Omental fat pad (tissue), 4 donors: ENCODE data around the gene POU6F2. TPM values are rescaled to one million over a fixed set of nuclear protein-coding genes. Genes with fewer than 3 reads are reported as not detected.

Experiments used
- ATAC-seq: fragments of 150-250 bp; one replicate; pipeline ENCODE4 v1.9.1; 2016; ENCODE audit warnings: mild to moderate bottlenecking, moderate library complexity; ENCODE audit not compliant: low FRiP score
- DNase-seq: peaks from one replicate; pipeline ENCODE4 v3.0.0-alpha.2; 2019; ENCODE audit warnings: low spot score
- total RNA-seq, 4 donors: library from RNA; depleted of rRNA; stranded (reverse); fragments of >200 nt; gene quantifications; one replicate each; pipeline ENCODE4 v1.1.0, GENCODE V29; 2016
- TF ChIP-seq, protein P1 (sequence below), 3 donors: fragments of 450-650 bp; IDR thresholded peaks; one replicate each; pipeline ENCODE4 v1.5.1; 2016 to 2017; ENCODE audit warnings: antibody characterized with exemption in 3 of 3, mild to moderate bottlenecking in 3 of 3, moderate library complexity in 2 of 3

The POU6F2 gene
- total RNA-seq, 4 donors from 2014 or later: 0.12 to 0.56 (median 0.37) TPM; not detected in 1

DNA sequence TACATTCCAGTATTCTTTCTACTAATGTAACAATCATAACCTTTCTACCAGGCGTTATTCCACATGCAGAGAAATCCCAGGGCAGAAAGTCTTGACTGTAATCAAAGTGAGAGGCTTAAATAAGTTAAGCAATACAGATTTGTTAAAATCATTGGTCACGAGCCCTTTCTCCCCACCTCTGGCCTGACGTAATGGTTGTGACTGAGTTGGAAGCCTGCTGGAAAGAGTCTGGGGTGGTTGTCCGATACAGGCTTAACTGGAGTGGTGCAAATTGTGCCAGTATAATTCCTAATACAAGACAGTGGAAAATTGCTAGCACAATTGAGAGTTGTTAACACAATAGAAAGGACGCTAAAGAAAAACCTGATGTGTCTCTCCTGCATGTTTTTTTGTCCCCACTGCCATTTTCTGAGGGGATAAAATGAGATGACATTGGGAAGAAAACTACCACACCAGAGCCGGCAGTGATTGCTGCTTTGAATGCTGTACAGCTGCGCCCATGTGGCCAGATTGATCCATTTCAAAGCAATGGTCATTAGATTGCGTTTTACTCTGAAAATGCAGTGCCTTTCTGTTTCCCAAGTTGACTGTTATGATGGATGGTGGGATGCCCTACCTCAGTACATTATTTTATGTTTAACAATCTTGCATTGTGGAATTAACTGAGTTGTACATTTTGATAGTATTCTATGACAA is 190.8 kb downstream of the POU6F2 start:
- ATAC-seq (no peak), DNase-seq (no peak)
- TF ChIP-seq, protein P1, sequence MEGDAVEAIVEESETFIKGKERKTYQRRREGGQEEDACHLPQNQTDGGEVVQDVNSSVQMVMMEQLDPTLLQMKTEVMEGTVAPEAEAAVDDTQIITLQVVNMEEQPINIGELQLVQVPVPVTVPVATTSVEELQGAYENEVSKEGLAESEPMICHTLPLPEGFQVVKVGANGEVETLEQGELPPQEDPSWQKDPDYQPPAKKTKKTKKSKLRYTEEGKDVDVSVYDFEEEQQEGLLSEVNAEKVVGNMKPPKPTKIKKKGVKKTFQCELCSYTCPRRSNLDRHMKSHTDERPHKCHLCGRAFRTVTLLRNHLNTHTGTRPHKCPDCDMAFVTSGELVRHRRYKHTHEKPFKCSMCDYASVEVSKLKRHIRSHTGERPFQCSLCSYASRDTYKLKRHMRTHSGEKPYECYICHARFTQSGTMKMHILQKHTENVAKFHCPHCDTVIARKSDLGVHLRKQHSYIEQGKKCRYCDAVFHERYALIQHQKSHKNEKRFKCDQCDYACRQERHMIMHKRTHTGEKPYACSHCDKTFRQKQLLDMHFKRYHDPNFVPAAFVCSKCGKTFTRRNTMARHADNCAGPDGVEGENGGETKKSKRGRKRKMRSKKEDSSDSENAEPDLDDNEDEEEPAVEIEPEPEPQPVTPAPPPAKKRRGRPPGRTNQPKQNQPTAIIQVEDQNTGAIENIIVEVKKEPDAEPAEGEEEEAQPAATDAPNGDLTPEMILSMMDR (IDR thresholded peaks at IDR 0.05): no peak

DNA sequence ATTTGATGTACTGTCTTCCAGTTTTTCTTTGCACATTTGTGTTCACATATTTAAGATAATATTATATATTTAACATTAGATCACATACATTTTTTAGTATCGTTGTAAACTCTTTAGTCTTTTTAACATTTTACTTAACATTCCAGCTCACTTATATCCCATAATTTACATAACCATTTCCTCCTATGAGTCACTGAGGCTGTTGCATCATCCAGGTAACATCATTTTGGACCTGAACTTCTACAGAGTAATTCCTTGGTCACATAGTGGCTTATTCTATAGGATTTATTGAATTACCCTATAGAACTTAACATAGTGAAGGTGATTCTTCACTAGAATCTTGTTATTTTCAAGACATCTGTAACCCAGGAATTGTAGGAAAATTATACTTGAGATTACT is 194.4 kb downstream of the POU6F2 start:
- TF ChIP-seq, protein P1 (IDR thresholded peaks at IDR 0.05): no peak
- no peak for DNase-seq
- no peak for ATAC-seq

DNA sequence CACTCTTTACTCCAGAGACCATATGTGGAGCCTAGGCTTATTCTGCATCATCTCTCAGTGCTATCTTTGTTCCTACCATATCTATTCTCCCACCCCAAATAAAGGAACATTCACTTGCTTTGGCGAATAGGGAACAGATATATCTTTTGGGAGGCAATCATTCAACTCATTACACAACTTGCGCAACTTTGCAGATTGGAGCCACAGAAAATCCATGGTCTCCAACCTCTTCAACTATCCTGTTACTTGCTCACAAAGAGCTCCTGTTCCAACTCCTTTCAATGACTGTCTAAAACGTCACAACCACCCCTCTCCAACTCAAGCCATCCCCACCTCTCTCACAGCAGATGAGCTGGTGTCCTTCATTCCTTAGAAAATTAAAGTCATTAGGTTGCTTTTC is 203.7 kb downstream of the POU6F2 start:
- TF ChIP-seq, protein P1 (IDR thresholded peaks at IDR 0.05): no peak
- no peak for DNase-seq
- ATAC-seq: no peak

DNA sequence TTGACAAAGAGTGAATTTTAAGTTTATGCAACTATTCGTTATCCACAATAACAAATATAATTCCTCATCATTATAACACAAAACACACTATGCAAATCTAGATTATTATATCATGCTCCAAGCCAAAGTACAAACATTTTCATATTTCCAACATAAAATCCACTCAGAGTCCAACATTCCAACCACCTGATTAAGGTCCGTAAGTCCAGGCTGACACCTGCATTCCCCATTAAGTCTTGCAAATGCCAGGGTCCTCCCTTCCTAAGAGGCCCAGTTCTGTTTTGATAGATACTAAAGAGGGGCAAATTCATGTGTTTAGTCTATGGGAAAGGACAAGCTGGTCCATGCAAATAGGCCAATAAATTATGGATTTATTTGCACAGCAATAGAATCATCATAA is 206.1 kb downstream of the POU6F2 start:
- DNase-seq: no peak
- ATAC-seq: no peak
- TF ChIP-seq, protein P1 (IDR thresholded peaks at IDR 0.05): no peak

DNA sequence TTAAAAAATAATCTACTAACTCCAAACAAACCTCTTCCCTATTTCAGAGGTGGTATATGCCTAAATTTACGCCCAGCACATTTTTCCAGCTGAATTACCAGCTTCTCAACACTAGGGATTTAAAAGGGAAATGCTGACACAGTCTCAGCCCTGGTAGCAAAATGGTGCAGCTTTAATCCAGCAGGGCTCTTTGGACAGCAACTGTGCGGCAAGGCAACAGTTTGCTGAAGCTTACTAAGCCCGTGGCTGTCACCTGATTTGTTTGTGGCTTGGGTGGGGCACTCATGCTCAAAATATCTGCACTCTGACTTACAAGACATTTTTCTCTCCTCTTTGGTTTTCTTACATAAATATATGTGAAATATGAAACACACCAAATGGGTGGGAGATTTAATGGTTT is 206.7 kb downstream of the POU6F2 start:
- ATAC-seq (no peak), DNase-seq (no peak)
- TF ChIP-seq, protein P1 (IDR thresholded peaks at IDR 0.05): no peak

DNA sequence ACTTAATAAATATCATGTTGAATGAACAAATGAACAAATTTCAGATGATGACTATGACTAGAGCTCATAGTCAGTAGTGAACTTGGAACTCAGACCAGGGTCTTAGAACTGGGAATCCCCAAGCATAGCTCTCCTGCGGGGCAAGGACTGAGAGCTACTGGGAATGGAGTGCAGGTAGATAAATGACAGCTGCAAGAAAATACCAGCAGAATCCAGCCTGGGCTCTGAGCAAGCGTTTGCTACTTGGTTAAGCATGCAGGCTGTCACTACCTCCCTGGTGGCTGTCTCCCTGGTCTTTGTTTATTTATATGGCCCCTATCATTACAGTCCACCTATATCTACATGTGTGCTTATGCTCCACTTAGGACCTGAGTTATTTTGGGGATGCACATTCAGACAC is 208.4 kb downstream of the POU6F2 start:
- ATAC-seq (no peak), DNase-seq (no peak)
- TF ChIP-seq, protein P1 (IDR thresholded peaks at IDR 0.05): no peak

DNA sequence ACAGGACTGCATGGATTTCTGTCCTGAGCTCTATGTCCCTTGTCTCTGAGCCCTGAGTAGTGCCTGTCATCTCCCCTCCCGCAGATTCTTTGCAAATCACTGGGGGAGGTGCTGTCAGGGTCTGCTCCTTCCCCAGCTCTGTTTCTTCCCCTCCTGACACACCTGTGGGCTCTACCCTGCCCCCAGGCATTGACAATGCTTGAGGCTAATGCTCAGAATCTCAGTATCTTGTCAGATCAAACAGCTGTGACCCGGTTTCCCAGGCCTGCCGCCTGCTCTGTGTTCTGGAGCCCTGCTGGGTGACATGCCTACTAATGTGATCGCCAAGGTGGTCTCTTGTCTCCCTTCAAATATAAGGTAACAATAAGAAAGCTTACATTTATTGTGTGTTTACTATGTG is 209.0 kb downstream of the POU6F2 start:
- TF ChIP-seq, protein P1 (IDR thresholded peaks at IDR 0.05): no peak
- DNase-seq (no peak), ATAC-seq (no peak)
